Ectodermal cell (in vitro differentiated cells): ENCODE measurements around the gene NR2F1-AS1.
"Not testable (repeated sequence)": the region's sequence is repeated elsewhere in the genome, so short reads cannot be mapped to it uniquely, and the experiment has no call there.

Experiments used
- H3K27ac ChIP-seq: 2 replicates; pipeline ENCODE4 v1.7.0; 2013; ENCODE audit warnings: mild to moderate bottlenecking, low read depth, low read length; ENCODE audit not compliant: insufficient read depth, poor library complexity, severe bottlenecking
- H3K27me3 ChIP-seq: 2 replicates; pipeline ENCODE4 v1.7.0; 2013; ENCODE audit warnings: mild to moderate bottlenecking, low read length; ENCODE audit not compliant: insufficient read depth, control insufficient read depth, poor library complexity, severe bottlenecking
- H3K36me3 ChIP-seq: one replicate; pipeline ENCODE4 v1.7.0; 2013; ENCODE audit warnings: low read length; ENCODE audit not compliant: control insufficient read depth, insufficient read depth
- H3K4me1 ChIP-seq: one replicate; pipeline ENCODE4 v1.7.0; 2013; ENCODE audit warnings: low read length; ENCODE audit not compliant: control insufficient read depth, insufficient read depth
- H3K4me3 ChIP-seq: 2 replicates; pipeline ENCODE4 v1.7.0; 2013; ENCODE audit warnings: low read depth, low read length, control low read depth; ENCODE audit not compliant: insufficient read depth
- H3K9me3 ChIP-seq: 2 replicates; pipeline ENCODE4 v1.7.0; 2013; ENCODE audit warnings: mild to moderate bottlenecking, low read length, moderate library complexity; ENCODE audit not compliant: control insufficient read depth
- WGBS, 2 experiments: methylation state at CpG; one replicate each; pipeline ENCODE4 v1.1.7; 2013; ENCODE audit warnings: missing lambda C conversion rate in 2 of 2; 5-methylcytosine and 5-hydroxymethylcytosine counted together

NR2F1-AS1 gene

GRCh38 chr5:93394301-93394700 lies 186.7 kb downstream of the NR2F1-AS1 start:
- no peak overlapping the region for H3K4me3 ChIP-seq
- H3K9me3 ChIP-seq, result no peaks in the 10 kb centered on the region
- peaks cover 11% of the 10 kb centered on the region for H3K4me1 ChIP-seq
- 84 to 97% methylated on average over 2 of the region's 2 CpGs for WGBS, 2 experiments
- H3K36me3 ChIP-seq, result no peaks in the 10 kb centered on the region
- no peak overlapping the region for H3K27ac ChIP-seq
- H3K27me3 ChIP-seq, result no peaks in the 10 kb centered on the region

DNA sequence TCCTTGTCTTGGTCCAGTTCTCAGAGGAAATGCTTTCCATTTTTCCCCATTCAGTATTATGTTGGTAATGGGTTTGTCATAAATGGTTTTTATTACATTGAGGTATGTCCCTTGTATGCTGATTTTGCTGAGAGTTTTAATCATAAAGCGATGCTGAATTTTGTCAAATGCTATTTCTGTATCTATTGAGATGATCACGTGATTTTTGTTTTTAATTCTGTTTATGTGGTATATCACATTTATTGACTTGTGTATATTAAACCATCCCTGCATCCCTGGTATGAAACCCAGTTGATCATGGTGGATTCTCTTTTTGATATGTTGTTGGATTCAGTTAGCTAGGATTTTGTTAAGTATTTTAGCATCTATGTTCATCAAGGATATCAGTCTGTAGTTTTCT lies 189.8 kb downstream of the NR2F1-AS1 start:
- H3K9me3 ChIP-seq, H3K27me3 ChIP-seq, H3K27ac ChIP-seq, H3K36me3 ChIP-seq, H3K4me3 ChIP-seq: not testable (repeated sequence)
- 92 to 98% methylated on average over 2 of the region's 2 CpGs for WGBS, 2 experiments
- peaks cover 11% of the 10 kb centered on the region for H3K4me1 ChIP-seq

- Histone ChIP-seq H3K27me3 (no peaks in the 10 kb centered on the region), H3K27ac (no peak overlapping the region), H3K4me1 (peaks cover 18% of the 10 kb centered on the region), H3K36me3 (no peaks in the 10 kb centered on the region), H3K9me3 (no peaks in the 10 kb centered on the region), H3K4me3 (no peak overlapping the region)
- whole genome bisulfite sequencing, 2 experiments, result 83 to 100% methylated on average over 1 of the region's 2 CpGs
Observed at GRCh38 chr5:93385655-93386054, 195.4 kb downstream of the NR2F1-AS1 start.

DNA sequence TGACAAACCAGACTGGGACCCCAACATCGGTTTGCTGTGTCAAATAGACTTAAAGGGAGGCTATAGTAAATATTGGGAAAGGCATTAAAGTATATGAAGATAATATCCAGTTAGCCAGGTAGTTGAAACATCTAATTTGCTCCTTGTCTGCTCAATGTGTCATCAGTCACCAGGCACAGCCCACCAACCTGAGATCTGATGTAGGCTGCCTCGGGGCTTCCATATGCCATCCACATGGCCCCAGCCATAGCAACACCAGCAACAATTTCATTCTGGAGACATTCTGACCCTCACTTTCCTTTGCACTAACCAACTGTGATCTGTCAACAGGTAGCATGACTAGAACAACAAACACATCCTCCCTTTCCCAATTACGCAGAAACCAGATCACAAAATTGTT lies 196.0 kb downstream of the NR2F1-AS1 start:
- Histone ChIP-seq H3K4me3 (no peak overlapping the region), H3K4me1 (peaks cover 18% of the 10 kb centered on the region), H3K27ac (no peak overlapping the region), H3K36me3 (no peaks in the 10 kb centered on the region), H3K27me3 (no peaks in the 10 kb centered on the region), H3K9me3 (no peaks in the 10 kb centered on the region)
- WGBS, 2 experiments, result 95 to 96% methylated on average over 3 of the region's 3 CpGs

DNA sequence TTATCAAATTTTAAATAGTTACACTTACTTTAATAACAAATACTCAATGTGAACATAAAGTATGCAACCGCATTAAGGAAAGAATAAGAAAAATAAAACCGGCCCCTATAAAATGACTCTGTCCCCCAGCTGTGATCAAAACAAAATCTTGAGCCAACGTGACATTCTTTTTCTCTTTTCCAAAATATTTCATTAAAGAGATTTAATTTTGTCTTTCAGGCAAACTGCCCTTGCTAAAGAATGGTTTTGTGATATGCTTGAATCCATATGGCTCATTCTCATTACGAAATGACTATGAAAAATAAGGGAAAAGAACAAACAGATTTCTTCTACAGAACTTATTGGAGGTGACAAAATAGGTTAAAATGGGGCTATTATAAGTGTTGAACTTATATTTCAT lies 197.0 kb downstream of the NR2F1-AS1 start:
- Histone ChIP-seq H3K27me3 (no peaks in the 10 kb centered on the region), H3K9me3 (no peaks in the 10 kb centered on the region), H3K4me1 (peaks cover 18% of the 10 kb centered on the region), H3K4me3 (no peak overlapping the region), H3K27ac (no peak overlapping the region), H3K36me3 (no peaks in the 10 kb centered on the region)
- WGBS, 2 experiments, result 91 to 92% methylated on average over 4 of the region's 4 CpGs

DNA sequence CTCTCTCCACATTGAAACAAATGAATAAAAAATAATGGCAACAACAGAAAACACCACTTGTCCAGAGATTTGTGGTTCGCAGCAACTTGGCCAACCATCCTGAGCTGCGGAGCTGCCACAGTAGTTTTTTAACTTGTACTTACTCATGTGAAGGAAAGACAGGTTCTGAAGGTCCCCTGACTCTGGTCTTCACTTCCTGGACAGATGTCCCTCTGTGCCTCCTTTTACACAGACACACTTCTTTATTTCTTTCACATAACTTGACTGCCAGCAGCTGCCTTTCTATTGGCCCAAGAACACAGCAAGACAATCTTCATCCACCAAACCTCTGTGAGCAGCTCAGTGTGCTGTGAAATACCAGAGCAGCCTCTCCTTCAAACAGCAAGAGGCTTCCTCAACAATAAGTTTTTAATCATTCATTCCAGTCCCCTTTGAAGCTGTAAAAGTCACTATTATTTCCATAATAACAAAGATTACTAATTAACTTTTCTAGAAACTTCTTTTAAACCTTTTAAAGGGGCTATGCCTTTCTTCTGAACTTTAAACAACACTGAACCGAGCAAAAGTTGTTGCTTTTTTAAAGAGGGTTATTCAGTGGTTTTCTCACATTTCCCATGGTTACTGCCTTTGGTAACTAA lies 198.7 kb downstream of the NR2F1-AS1 start:
- Histone ChIP-seq H3K36me3 (no peaks in the 10 kb centered on the region), H3K27ac (no peak overlapping the region), H3K4me3 (no peak overlapping the region), H3K9me3 (no peaks in the 10 kb centered on the region), H3K4me1 (peaks cover 18% of the 10 kb centered on the region), H3K27me3 (no peaks in the 10 kb centered on the region)
- whole genome bisulfite sequencing, 2 experiments, result 84 to 88% methylated on average over 3 of the region's 3 CpGs

- 81 to 85% methylated on average over 4 of the region's 4 CpGs for WGBS, 2 experiments
- Histone ChIP-seq H3K36me3 (no peaks in the 10 kb centered on the region), H3K27ac (no peak overlapping the region), H3K27me3 (no peaks in the 10 kb centered on the region), H3K9me3 (no peaks in the 10 kb centered on the region), H3K4me3 (no peak overlapping the region), H3K4me1 (peaks cover 18% of the 10 kb centered on the region)
Observed at GRCh38 chr5:93381057-93381456, 200.0 kb downstream of the NR2F1-AS1 start.

- Histone ChIP-seq H3K4me1 (peaks cover 17% of the 10 kb centered on the region), H3K9me3 (no peaks in the 10 kb centered on the region), H3K36me3 (no peaks in the 10 kb centered on the region), H3K4me3 (no peak overlapping the region), H3K27ac (no peak overlapping the region), H3K27me3 (no peaks in the 10 kb centered on the region)
- WGBS, 2 experiments, result 63 to 71% methylated on average over 2 of the region's 2 CpGs
Observed at GRCh38 chr5:93378073-93378472, 202.9 kb downstream of the NR2F1-AS1 start.

GRCh38 chr5:93371893-93372292 lies 209.1 kb downstream of the NR2F1-AS1 start:
- 92 to 95% methylated on average over 2 of the region's 2 CpGs for WGBS, 2 experiments
- no peak overlapping the region for H3K27ac ChIP-seq
- H3K4me1 ChIP-seq, result no peaks in the 10 kb centered on the region
- no peak overlapping the region for H3K4me3 ChIP-seq
- no peaks in the 10 kb centered on the region for H3K27me3 ChIP-seq
- no peaks in the 10 kb centered on the region for H3K36me3 ChIP-seq
- no peaks in the 10 kb centered on the region for H3K9me3 ChIP-seq

DNA sequence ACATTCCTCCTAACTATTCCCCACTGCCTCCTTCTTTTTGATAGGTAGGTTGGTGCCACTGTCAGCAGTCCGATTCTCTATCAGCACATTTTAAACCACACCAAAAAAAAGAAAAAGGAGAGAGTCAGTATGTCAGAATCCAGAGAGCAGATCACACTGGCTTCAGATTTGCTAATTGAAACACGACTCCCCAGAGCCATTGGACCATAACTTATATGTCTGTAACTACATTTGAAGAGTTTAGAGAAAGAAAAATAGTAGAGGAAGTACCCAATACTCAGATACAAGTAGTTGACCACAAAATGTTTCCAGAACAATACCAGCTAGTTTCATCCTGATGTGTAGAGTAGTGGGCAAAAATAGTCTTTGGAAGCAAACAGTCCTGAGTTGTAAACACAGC lies 216.6 kb downstream of the NR2F1-AS1 start:
- H3K27me3 ChIP-seq, result no peaks in the 10 kb centered on the region
- no peak overlapping the region for H3K4me3 ChIP-seq
- no peaks in the 10 kb centered on the region for H3K9me3 ChIP-seq
- no peaks in the 10 kb centered on the region for H3K36me3 ChIP-seq
- H3K4me1 ChIP-seq, result no peaks in the 10 kb centered on the region
- H3K27ac ChIP-seq, result no peak overlapping the region
- 88% methylated on average over 2 of the region's 2 CpGs; no CpG with 5 or more reads in 1 of the 2 experiments for WGBS, 2 experiments
